H9 (cell line): ENCODE measurements around the gene ZSCAN22. TPM values are rescaled to one million over a fixed set of nuclear protein-coding genes. Genes with fewer than 3 reads are reported as not detected.

Experiments used
- DNase-seq: peaks from one replicate; pipeline ENCODE4 v3.0.0-alpha.2; 2017
- H2AFZ ChIP-seq: one replicate; pipeline ENCODE4 v1.6.1; 2013; ENCODE audit warnings: mild to moderate bottlenecking, low read length, control low read depth, moderate library complexity
- H2AK5ac ChIP-seq: 2 replicates; pipeline ENCODE4 v1.6.1; 2013; ENCODE audit warnings: low read length, control low read depth, mixed read lengths; ENCODE audit not compliant: insufficient read length
- H2BK120ac ChIP-seq: one replicate; pipeline ENCODE4 v1.6.1; 2013; ENCODE audit warnings: low read depth, mild to moderate bottlenecking, low read length, control low read depth, inconsistent platforms; ENCODE audit not compliant: poor library complexity, severe bottlenecking
- H2BK12ac ChIP-seq: 2 replicates; pipeline ENCODE4 v1.6.1; 2013; ENCODE audit warnings: low read length, control low read depth, mixed read lengths, low read depth; ENCODE audit not compliant: insufficient read length
- H2BK15ac ChIP-seq: 2 replicates; pipeline ENCODE4 v1.6.1; 2013; ENCODE audit warnings: low read depth, low read length, control low read depth
- H2BK20ac ChIP-seq: one replicate; pipeline ENCODE4 v1.6.1; 2013; ENCODE audit warnings: low read depth, mild to moderate bottlenecking, low read length, control low read depth, inconsistent platforms; ENCODE audit not compliant: poor library complexity, severe bottlenecking
- H2BK5ac ChIP-seq: 2 replicates; pipeline ENCODE4 v1.6.1; 2013; ENCODE audit warnings: low read length, control low read depth, mixed read lengths; ENCODE audit not compliant: insufficient read length
- H3K14ac ChIP-seq: 2 replicates; pipeline ENCODE4 v1.6.1; 2013; ENCODE audit warnings: low read length, control low read depth; ENCODE audit not compliant: insufficient read depth
- H3K18ac ChIP-seq: 2 replicates; pipeline ENCODE4 v1.6.1; 2013; ENCODE audit warnings: low read depth, mild to moderate bottlenecking, mixed read lengths, low read length, control low read depth; ENCODE audit not compliant: insufficient read length
- H3K23ac ChIP-seq: 2 replicates; pipeline ENCODE4 v1.6.1; 2013; ENCODE audit warnings: low read length, control low read depth, mixed read lengths, low read depth; ENCODE audit not compliant: insufficient read length
- H3K23me2 ChIP-seq: 2 replicates; pipeline ENCODE4 v1.6.1; 2013; ENCODE audit warnings: low read depth, mild to moderate bottlenecking, mixed read lengths, low read length, control low read depth; ENCODE audit not compliant: insufficient read length, poor library complexity, severe bottlenecking
- H3K27ac ChIP-seq: 2 replicates; pipeline ENCODE4 v1.5.1; 2013; ENCODE audit warnings: low read length, control low read depth, mixed read lengths, low read depth; ENCODE audit not compliant: insufficient read length
- H3K27me3 ChIP-seq: 2 replicates; pipeline ENCODE4 v1.6.1; 2013; ENCODE audit warnings: low read length, control low read depth, inconsistent platforms; ENCODE audit not compliant: insufficient read depth
- H3K4ac ChIP-seq: 2 replicates; pipeline ENCODE4 v1.6.1; 2013; ENCODE audit warnings: low read depth, mild to moderate bottlenecking, control low read depth, inconsistent platforms, low read length, moderate library complexity
- H3K4me1 ChIP-seq: 2 replicates; pipeline ENCODE4 v1.6.1; 2013; ENCODE audit warnings: low read length, control low read depth, inconsistent platforms; ENCODE audit not compliant: insufficient read depth
- H3K4me2 ChIP-seq: 2 replicates; pipeline ENCODE4 v1.6.1; 2013; ENCODE audit warnings: low read length, control low read depth, mixed read lengths; ENCODE audit not compliant: insufficient read length, insufficient read depth
- H3K56ac ChIP-seq: 2 replicates; pipeline ENCODE4 v1.6.1; 2013; ENCODE audit warnings: low read depth, mild to moderate bottlenecking, mixed read lengths, low read length, control low read depth; ENCODE audit not compliant: insufficient read length
- H3K79me1 ChIP-seq: 2 replicates; pipeline ENCODE4 v1.6.1; 2013; ENCODE audit warnings: low read depth, mild to moderate bottlenecking, moderate library complexity, low read length, control low read depth, inconsistent platforms; ENCODE audit not compliant: insufficient read depth, poor library complexity, severe bottlenecking
- H3K79me2 ChIP-seq: 2 replicates; pipeline ENCODE4 v1.6.1; 2013; ENCODE audit warnings: low read length, control low read depth, inconsistent platforms; ENCODE audit not compliant: insufficient read depth
- H3K9ac ChIP-seq: 2 replicates; pipeline ENCODE4 v1.6.1; 2013; ENCODE audit warnings: low read length, control low read depth, mixed read lengths; ENCODE audit not compliant: insufficient read length; ENCODE audit errors: extremely low read depth
- H3K9me3 ChIP-seq: one replicate; pipeline ENCODE4 v1.6.1; 2013; ENCODE audit warnings: low read depth, low read length, inconsistent platforms; ENCODE audit not compliant: control insufficient read depth
- H3T11ph ChIP-seq: one replicate; pipeline ENCODE4 v1.6.1; 2013; ENCODE audit warnings: mild to moderate bottlenecking, low read length, control low read depth, inconsistent platforms
- H4K20me1 ChIP-seq: one replicate; pipeline ENCODE4 v1.6.1; 2013; ENCODE audit not compliant: control insufficient read depth, insufficient read length, insufficient read depth
- H4K5ac ChIP-seq: 2 replicates; pipeline ENCODE4 v1.6.1; 2013; ENCODE audit warnings: low read depth, mild to moderate bottlenecking, mixed read lengths, low read length, control low read depth; ENCODE audit not compliant: insufficient read length
- H4K8ac ChIP-seq: replicated peaks from 2 replicates; pipeline ENCODE4 v1.6.1; 2013; ENCODE audit warnings: low read length, control low read depth, mixed read lengths, low read depth; ENCODE audit not compliant: insufficient read length
- H4K91ac ChIP-seq: 2 replicates; pipeline ENCODE4 v1.6.1; 2013; ENCODE audit warnings: low read depth, mild to moderate bottlenecking, moderate library complexity, mixed read lengths, low read length, control low read depth; ENCODE audit not compliant: insufficient read length
- H3K27ac Mint-ChIP-seq, 3 experiments: 2 replicates in 2 of 3; 3 replicates in 1 of 3; pipeline ENCODE4 v1.8.0; 2020 to 2021; ENCODE audit warnings: mixed read lengths in 3 of 3, mild to moderate bottlenecking in 1 of 3, moderate library complexity in 1 of 3
- H3K27me3 Mint-ChIP-seq: 2 replicates; pipeline ENCODE4 v1.8.0; 2021; ENCODE audit warnings: low read depth, mild to moderate bottlenecking, moderate library complexity, mixed read lengths
- H3K36me3 Mint-ChIP-seq, 3 experiments: 2 replicates in 2 of 3; 3 replicates in 1 of 3; pipeline ENCODE4 v1.8.0; 2020 to 2021; ENCODE audit warnings: low read depth in 3 of 3, mixed read lengths in 3 of 3; ENCODE audit not compliant: insufficient read depth in 1 of 3
- H3K4me1 Mint-ChIP-seq, 2 experiments: 2 replicates each; pipeline ENCODE4 v1.8.0; 2020; ENCODE audit warnings: mixed read lengths in 2 of 2
- H3K4me3 Mint-ChIP-seq, 2 experiments: 2 replicates in 1 of 2; 3 replicates in 1 of 2; pipeline ENCODE4 v1.8.0; 2020 to 2021; ENCODE audit warnings: mild to moderate bottlenecking in 2 of 2, mixed read lengths in 2 of 2, moderate library complexity in 1 of 2
- H3K9me3 Mint-ChIP-seq, 2 experiments: 2 replicates in 1 of 2; 3 replicates in 1 of 2; pipeline ENCODE4 v1.8.0; 2020; ENCODE audit warnings: mild to moderate bottlenecking in 2 of 2, mixed read lengths in 2 of 2, moderate library complexity in 1 of 2
- WGBS: extraction: QIAGEN DNeasy Blood & Tissue Kit; methylation state at CpG from one replicate; pipeline ENCODE4 v1.1.7; 2013; ENCODE audit warnings: missing lambda C conversion rate, low lambda C conversion rate, mixed read lengths; ENCODE audit not compliant: insufficient read length; ENCODE audit errors: extremely low coverage; 5-methylcytosine and 5-hydroxymethylcytosine counted together
- total RNA-seq: library from RNA; stranded (reverse); gene quantifications from 2 replicates; pipeline ENCODE4 v1.2.1, GENCODE V29; 2021
- TF ChIP-seq, protein P1 (sequence below): fragments of 200-600 bp; sonication (generic); conservative IDR thresholded peaks from 3 replicates; pipeline ENCODE4 v1.8.0; 2021; ENCODE audit warnings: antibody characterized with exemption, mild to moderate bottlenecking

The ZSCAN22 gene
- total RNA-seq, 1 experiment from 2014 or later, result 4.8 TPM

DNA sequence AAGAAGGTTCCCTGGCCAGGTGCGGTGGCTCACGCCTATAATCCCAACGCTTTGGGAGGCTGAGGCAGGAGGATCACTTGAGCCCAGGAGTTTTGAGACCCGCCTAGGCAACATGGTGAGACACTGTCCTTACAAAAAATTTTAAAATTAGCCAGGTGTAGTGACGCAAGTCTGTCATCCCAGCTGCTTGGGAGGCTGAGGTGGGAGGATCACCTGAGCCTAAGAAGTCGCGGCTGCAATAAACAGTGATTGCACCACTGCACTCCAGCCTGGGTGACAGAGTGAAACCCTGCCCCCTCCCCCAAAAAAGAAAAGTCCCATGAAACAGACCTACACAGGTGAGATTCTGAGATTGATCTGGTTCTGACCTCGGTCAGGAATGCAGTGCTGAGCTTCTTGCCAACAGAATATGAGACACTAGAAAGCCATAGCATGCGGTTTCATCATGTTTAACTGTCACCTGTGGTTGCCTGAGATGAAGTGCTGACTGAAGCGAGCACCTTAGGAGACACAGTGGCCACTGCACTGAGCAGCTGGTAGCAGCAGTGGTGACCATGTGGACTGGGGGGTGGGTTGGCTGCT lies 28.5 kb downstream of the ZSCAN22 start:
- Histone ChIP-seq H3K27me3 (no peaks in the 10 kb centered on the region), H3K27ac (no peak overlapping the region), H3K9ac (no peak overlapping the region), H3T11ph (no peak overlapping the region), H3K4ac (no peak overlapping the region), H4K20me1 (no peaks in the 10 kb centered on the region), H4K8ac (no peak overlapping the region), H3K79me1 (no peaks in the 10 kb centered on the region), H2AK5ac (no peak overlapping the region), H3K14ac (no peak overlapping the region), H3K9me3 (no peaks in the 10 kb centered on the region), H4K5ac (no peak overlapping the region), H4K91ac (no peak overlapping the region), H3K23ac (no peak overlapping the region), H3K23me2 (peaks cover 2% of the 10 kb centered on the region), H2BK12ac (no peak overlapping the region), H2AFZ (no peak overlapping the region), H2BK5ac (no peak overlapping the region), H2BK120ac (no peak overlapping the region), H3K18ac (no peak overlapping the region), H3K56ac (no peak overlapping the region), H2BK15ac (no peak overlapping the region), H3K4me2 (no peak overlapping the region), H2BK20ac (no peak overlapping the region), H3K4me1 (no peaks in the 10 kb centered on the region), H3K79me2 (no peaks in the 10 kb centered on the region)
- Mint-ChIP-seq H3K9me3 (no peaks in the 10 kb centered on the region), H3K4me1 (peaks cover 0 to 2% of the 10 kb centered on the region in 2 experiments; a peak in 2 of 4 replicates), H3K27me3 (no peaks in the 10 kb centered on the region), H3K27ac (no peak overlapping the region), H3K4me3 (no peak overlapping the region), H3K36me3 (peaks cover 0 to 2% (median 2%) of the 10 kb centered on the region in 3 experiments; a peak in 3 of 7 replicates)
- TF ChIP-seq, protein P1, sequence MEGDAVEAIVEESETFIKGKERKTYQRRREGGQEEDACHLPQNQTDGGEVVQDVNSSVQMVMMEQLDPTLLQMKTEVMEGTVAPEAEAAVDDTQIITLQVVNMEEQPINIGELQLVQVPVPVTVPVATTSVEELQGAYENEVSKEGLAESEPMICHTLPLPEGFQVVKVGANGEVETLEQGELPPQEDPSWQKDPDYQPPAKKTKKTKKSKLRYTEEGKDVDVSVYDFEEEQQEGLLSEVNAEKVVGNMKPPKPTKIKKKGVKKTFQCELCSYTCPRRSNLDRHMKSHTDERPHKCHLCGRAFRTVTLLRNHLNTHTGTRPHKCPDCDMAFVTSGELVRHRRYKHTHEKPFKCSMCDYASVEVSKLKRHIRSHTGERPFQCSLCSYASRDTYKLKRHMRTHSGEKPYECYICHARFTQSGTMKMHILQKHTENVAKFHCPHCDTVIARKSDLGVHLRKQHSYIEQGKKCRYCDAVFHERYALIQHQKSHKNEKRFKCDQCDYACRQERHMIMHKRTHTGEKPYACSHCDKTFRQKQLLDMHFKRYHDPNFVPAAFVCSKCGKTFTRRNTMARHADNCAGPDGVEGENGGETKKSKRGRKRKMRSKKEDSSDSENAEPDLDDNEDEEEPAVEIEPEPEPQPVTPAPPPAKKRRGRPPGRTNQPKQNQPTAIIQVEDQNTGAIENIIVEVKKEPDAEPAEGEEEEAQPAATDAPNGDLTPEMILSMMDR, result no peak
- no CpG with 5 or more reads among the region's 10 CpGs for WGBS
- DNase-seq, result no peak
